Measurements from ENCODE around the gene CCDC57.
"Not testable (repeated sequence)": the region's sequence is repeated elsewhere in the genome, so short reads cannot be mapped to it uniquely, and the experiment has no call there.

The CCDC57 gene

DNA sequence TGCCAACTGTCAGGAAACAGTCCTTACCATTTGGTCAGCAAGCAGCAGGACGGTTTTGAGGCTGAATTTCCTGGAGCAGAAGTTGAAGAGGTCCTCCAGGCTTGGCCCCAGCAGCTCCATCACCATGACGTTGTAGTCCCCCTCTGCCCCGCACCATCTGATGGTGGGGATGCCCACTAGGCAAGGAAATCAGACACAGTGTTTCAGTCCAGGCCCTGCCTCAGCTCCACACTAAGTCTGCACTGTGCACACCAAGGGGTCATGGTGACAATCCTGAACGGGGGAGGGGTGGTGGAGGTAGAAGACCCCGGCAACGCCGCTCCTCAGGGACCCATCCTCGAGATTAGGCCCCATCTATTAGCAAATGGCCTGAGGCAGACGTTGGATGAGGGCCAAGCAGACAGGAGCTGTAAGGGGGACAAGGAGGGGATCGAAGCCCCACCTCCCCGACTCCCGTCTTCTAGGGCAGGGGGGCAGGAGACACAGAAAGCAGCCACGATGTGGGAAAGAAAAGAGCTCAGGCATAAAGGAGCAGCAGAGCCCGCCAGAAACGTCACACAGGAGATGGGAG lies 42.8 kb upstream of the CCDC57 start:
- Histone ChIP-seq H3K4me3 (ENCODE audit: low read length) (no peak overlapping the region), H3K4me2 (ENCODE audit: low read length) (no peak overlapping the region), H3K4me1 (ENCODE audit: control insufficient read depth, low read length) (no peaks in the 10 kb centered on the region), H3F3A (ENCODE audit: control insufficient read depth, insufficient read depth) (peaks cover 4% of the 10 kb centered on the region; the same call in 1 of the 2 replicates), H3K27me3 (ENCODE audit: control insufficient read depth, low read length) (no peaks in the 10 kb centered on the region), H3K9me3 (ENCODE audit: control insufficient read depth, insufficient read depth, low read length) (0 out of 2 replicates have a peak, but pooled peaks cover 3% of the 10 kb centered on the region), H4K20me1 (ENCODE audit: control insufficient read depth, insufficient read depth, low read depth, low read length) (no peaks in the 10 kb centered on the region), H3K36me3 (ENCODE audit: control insufficient read depth, low read length) (peaks cover 87% of the 10 kb centered on the region), H3K9me2 (replicated peaks; ENCODE audit: control insufficient read depth, low read length) (no peaks in the 10 kb centered on the region), H3K27ac (ENCODE audit: low read depth, low read length) (no peak overlapping the region), H3K79me2 (ENCODE audit: control insufficient read depth, low read length) (peaks cover 46% of the 10 kb centered on the region)
- TF ChIP-seq, protein P1, sequence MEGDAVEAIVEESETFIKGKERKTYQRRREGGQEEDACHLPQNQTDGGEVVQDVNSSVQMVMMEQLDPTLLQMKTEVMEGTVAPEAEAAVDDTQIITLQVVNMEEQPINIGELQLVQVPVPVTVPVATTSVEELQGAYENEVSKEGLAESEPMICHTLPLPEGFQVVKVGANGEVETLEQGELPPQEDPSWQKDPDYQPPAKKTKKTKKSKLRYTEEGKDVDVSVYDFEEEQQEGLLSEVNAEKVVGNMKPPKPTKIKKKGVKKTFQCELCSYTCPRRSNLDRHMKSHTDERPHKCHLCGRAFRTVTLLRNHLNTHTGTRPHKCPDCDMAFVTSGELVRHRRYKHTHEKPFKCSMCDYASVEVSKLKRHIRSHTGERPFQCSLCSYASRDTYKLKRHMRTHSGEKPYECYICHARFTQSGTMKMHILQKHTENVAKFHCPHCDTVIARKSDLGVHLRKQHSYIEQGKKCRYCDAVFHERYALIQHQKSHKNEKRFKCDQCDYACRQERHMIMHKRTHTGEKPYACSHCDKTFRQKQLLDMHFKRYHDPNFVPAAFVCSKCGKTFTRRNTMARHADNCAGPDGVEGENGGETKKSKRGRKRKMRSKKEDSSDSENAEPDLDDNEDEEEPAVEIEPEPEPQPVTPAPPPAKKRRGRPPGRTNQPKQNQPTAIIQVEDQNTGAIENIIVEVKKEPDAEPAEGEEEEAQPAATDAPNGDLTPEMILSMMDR (IDR thresholded peaks at IDR 0.05; ENCODE audit: low read depth, low read length, poor library complexity, severe bottlenecking), result no peak
- TF ChIP-seq EZH2phosphoT487 (IDR thresholded peaks at IDR 0.05; ENCODE audit: borderline replicate concordance, low read length), result no peak

- H3K9me3 ChIP-seq (ENCODE audit: control insufficient read depth, insufficient read depth, low read length); H4K20me1 ChIP-seq (ENCODE audit: control insufficient read depth, insufficient read depth, low read depth, low read length); H3K4me2 ChIP-seq (ENCODE audit: low read length); H3K27me3 ChIP-seq (ENCODE audit: control insufficient read depth, low read length); H3K9me2 ChIP-seq (replicated peaks; ENCODE audit: control insufficient read depth, low read length); H3F3A ChIP-seq (ENCODE audit: control insufficient read depth, insufficient read depth); H3K4me3 ChIP-seq (ENCODE audit: low read length); H3K4me1 ChIP-seq (ENCODE audit: control insufficient read depth, low read length); H3K27ac ChIP-seq (ENCODE audit: low read depth, low read length): not testable (repeated sequence)
- H3K36me3 ChIP-seq (ENCODE audit: control insufficient read depth, low read length), result peaks cover 87% of the 10 kb centered on the region
- H3K79me2 ChIP-seq (ENCODE audit: control insufficient read depth, low read length), result peaks cover 45% of the 10 kb centered on the region
Measured at GRCh38 chr17:82254746-82255145, 42.1 kb upstream of the CCDC57 start.

GRCh38 chr17:82254096-82254495 lies 41.5 kb upstream of the CCDC57 start:
- not testable (repeated sequence) for H3K9me3 ChIP-seq (ENCODE audit: control insufficient read depth, insufficient read depth, low read length); H3K4me2 ChIP-seq (ENCODE audit: low read length); H3K4me3 ChIP-seq (ENCODE audit: low read length); H3K27me3 ChIP-seq (ENCODE audit: control insufficient read depth, low read length); H3F3A ChIP-seq (ENCODE audit: control insufficient read depth, insufficient read depth); H3K27ac ChIP-seq (ENCODE audit: low read depth, low read length); H3K4me1 ChIP-seq (ENCODE audit: control insufficient read depth, low read length); H3K9me2 ChIP-seq (replicated peaks; ENCODE audit: control insufficient read depth, low read length); H4K20me1 ChIP-seq (ENCODE audit: control insufficient read depth, insufficient read depth, low read depth, low read length)
- Histone ChIP-seq H3K79me2 (ENCODE audit: control insufficient read depth, low read length) (peaks cover 41% of the 10 kb centered on the region), H3K36me3 (ENCODE audit: control insufficient read depth, low read length) (peaks cover 87% of the 10 kb centered on the region)

DNA sequence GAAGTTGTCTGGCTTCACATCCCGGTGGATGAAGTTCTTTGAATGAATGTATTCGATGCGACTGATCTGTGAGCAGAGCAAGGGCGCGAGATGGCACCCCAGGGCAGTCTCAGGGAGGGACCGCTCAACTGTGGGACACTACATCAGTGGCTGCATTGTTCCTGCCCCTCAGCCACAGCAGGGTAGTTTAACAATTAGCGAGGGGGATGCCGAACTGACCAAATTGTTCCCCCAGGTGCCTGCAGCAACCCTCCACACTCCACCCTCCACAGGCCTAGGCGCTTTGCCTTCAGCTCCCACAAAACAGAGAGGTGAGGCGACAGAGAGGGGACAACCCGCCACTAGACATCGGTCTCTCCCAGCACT lies 40.5 kb upstream of the CCDC57 start:
- Histone ChIP-seq H3K9me2 (replicated peaks; ENCODE audit: control insufficient read depth, low read length) (no peaks in the 10 kb centered on the region), H3K79me2 (ENCODE audit: control insufficient read depth, low read length) (peaks cover 33% of the 10 kb centered on the region), H3K27ac (ENCODE audit: low read depth, low read length) (no peak overlapping the region), H3K4me3 (ENCODE audit: low read length) (no peak overlapping the region), H3K27me3 (ENCODE audit: control insufficient read depth, low read length) (no peaks in the 10 kb centered on the region), H3F3A (ENCODE audit: control insufficient read depth, insufficient read depth) (peaks cover 4% of the 10 kb centered on the region; the same call in 1 of the 2 replicates), H3K9me3 (ENCODE audit: control insufficient read depth, insufficient read depth, low read length) (0 out of 2 replicates have a peak, but pooled peaks cover 3% of the 10 kb centered on the region), H3K36me3 (ENCODE audit: control insufficient read depth, low read length) (peaks cover 87% of the 10 kb centered on the region), H3K4me1 (ENCODE audit: control insufficient read depth, low read length) (no peaks in the 10 kb centered on the region), H3K4me2 (ENCODE audit: low read length) (no peak overlapping the region), H4K20me1 (ENCODE audit: control insufficient read depth, insufficient read depth, low read depth, low read length) (0 out of 2 replicates have a peak, but pooled peaks cover 2% of the 10 kb centered on the region)
- TF ChIP-seq, protein P1 (IDR thresholded peaks at IDR 0.05; ENCODE audit: low read depth, low read length, poor library complexity, severe bottlenecking), result no peak
- no peak for TF ChIP-seq EZH2phosphoT487 (IDR thresholded peaks at IDR 0.05; ENCODE audit: borderline replicate concordance, low read length)
